Activated T-cell treated with anti-CD3 and anti-CD28 coated beads for 24 hours (primary cell): ENCODE measurements around the gene NEDD4L.

Source experiments
- DNase-seq: peaks from one replicate; pipeline ENCODE4 v3.0.0-alpha.2; 2020; ENCODE audit warnings: low read depth

NEDD4L gene

GRCh38 chr18:58181988-58182387 lies 138.0 kb downstream of the NEDD4L start:
- no peak for DNase-seq

GRCh38 chr18:58183226-58183625 lies 139.2 kb downstream of the NEDD4L start:
- no peak for DNase-seq

GRCh38 chr18:58186258-58186948 lies 142.4 kb downstream of the NEDD4L start:
- DNase-seq, result no peak

GRCh38 chr18:58187674-58188073 lies 143.6 kb downstream of the NEDD4L start:
- DNase-seq, result no peak

GRCh38 chr18:58188996-58189395 lies 145.0 kb downstream of the NEDD4L start:
- DNase-seq, result no peak

GRCh38 chr18:58190842-58191530 lies 147.0 kb downstream of the NEDD4L start:
- no peak for DNase-seq

- no peak for DNase-seq
These were observed 147.6 kb downstream of the NEDD4L start for GRCh38 chr18:58191626-58192025.

- no peak for DNase-seq
These were observed 148.5 kb downstream of the NEDD4L start for GRCh38 chr18:58192519-58192918.

GRCh38 chr18:58194028-58194427 lies 150.0 kb downstream of the NEDD4L start:
- no peak for DNase-seq

- DNase-seq, result no peak
These were observed 151.3 kb downstream of the NEDD4L start for GRCh38 chr18:58195278-58195765.

GRCh38 chr18:58196164-58196563 lies 152.1 kb downstream of the NEDD4L start:
- DNase-seq, result no peak

- no peak for DNase-seq
These were observed 153.2 kb downstream of the NEDD4L start for GRCh38 chr18:58196881-58197872.

GRCh38 chr18:58201268-58201667 lies 157.2 kb downstream of the NEDD4L start:
- no peak for DNase-seq

- no peak for DNase-seq
These were observed 158.0 kb downstream of the NEDD4L start for GRCh38 chr18:58201733-58202730.

GRCh38 chr18:58204776-58205442 lies 160.9 kb downstream of the NEDD4L start:
- DNase-seq, result no peak

- DNase-seq, result no peak
These were observed 161.6 kb downstream of the NEDD4L start for GRCh38 chr18:58205443-58206160.

GRCh38 chr18:58207520-58208152 lies 163.6 kb downstream of the NEDD4L start:
- no peak for DNase-seq

GRCh38 chr18:58208207-58208932 lies 164.3 kb downstream of the NEDD4L start:
- DNase-seq, result no peak

- DNase-seq, result no peak
These were observed 165.3 kb downstream of the NEDD4L start for GRCh38 chr18:58209326-58209725.
